ENCODE measurements around the gene PANK4.
A peak's percentile ranks its signal among the peaks of the same experiment; 100 is the strongest.
"Not testable (repeated sequence)": the region's sequence is repeated elsewhere in the genome, so short reads cannot be mapped to it uniquely, and the experiment has no call there.

PANK4 gene
- long read RNA-seq, donor 1, transcript PANK4-201 (19 exons, 2,677 nt), result major isoform, 6 of 11 reads
- long read RNA-seq, donor 1, partial matches to known transcripts, result 5 of 11 reads
- long read RNA-seq, donor 1, other reads (novel, unspliced or antisense), result 0 of 11 reads
- long read RNA-seq, donor 2, partial matches to known transcripts, result 0 of 2 reads
- long read RNA-seq, donor 2, other reads (novel, unspliced or antisense), result 0 of 2 reads
- long read RNA-seq, donor 3, partial matches to known transcripts, result 0 of 4 reads
- long read RNA-seq, donor 3, other reads (novel, unspliced or antisense), result 0 of 4 reads
- long read RNA-seq, donor 4, partial matches to known transcripts, result 0 of 4 reads
- long read RNA-seq, donor 4, other reads (novel, unspliced or antisense), result 0 of 4 reads
- long read RNA-seq, donor 5, transcript PANK4-201 (19 exons, 2,677 nt), result major isoform, 7 of 7 reads
- long read RNA-seq, donor 5, partial matches to known transcripts, result 0 of 7 reads
- long read RNA-seq, donor 5, other reads (novel, unspliced or antisense), result 0 of 7 reads
- long read RNA-seq, donor 6, partial matches to known transcripts, result 8 of 11 reads
- long read RNA-seq, donor 6, other reads (novel, unspliced or antisense), result 0 of 11 reads
- long read RNA-seq, donor 7, partial matches to known transcripts, result 14 of 18 reads
- long read RNA-seq, donor 7, other reads (novel, unspliced or antisense), result 0 of 18 reads
- long read RNA-seq, donor 8, partial matches to known transcripts, result 0 of 4 reads
- long read RNA-seq, donor 8, other reads (novel, unspliced or antisense), result 0 of 4 reads

GRCh38 chr1:2525920-2526823, at the start of gene PANK4:
Gene PANK4, minus strand, starts transcription at chr1:2526596. Its CDS starts 9 bp downstream, at chr1:2526587.
- peak; percentile 83 for DNase-seq

GRCh38 chr1:2574350-2574749, 48.0 kb upstream of the PANK4 start:
- no peak for DNase-seq

- DNase-seq, result no peak
Observed at GRCh38 chr1:2573250-2573920, 47.0 kb upstream of the PANK4 start.

- no peak for DNase-seq
Observed at GRCh38 chr1:2571348-2571747, 45.0 kb upstream of the PANK4 start.

- DNase-seq, result no peak
Observed at GRCh38 chr1:2570332-2570731, 43.9 kb upstream of the PANK4 start.

- not testable (repeated sequence) for DNase-seq
Observed at GRCh38 chr1:2569703-2570102, 43.3 kb upstream of the PANK4 start.

- no peak for DNase-seq
Observed at GRCh38 chr1:2569060-2569459, 42.7 kb upstream of the PANK4 start.

- DNase-seq, result not testable (repeated sequence)
Observed at GRCh38 chr1:2568187-2568816, 41.9 kb upstream of the PANK4 start.

GRCh38 chr1:2567083-2567679, 40.8 kb upstream of the PANK4 start:
- DNase-seq, result no peak

GRCh38 chr1:2566101-2567045, 40.0 kb upstream of the PANK4 start:
- no peak for DNase-seq

GRCh38 chr1:2564815-2565374, 38.5 kb upstream of the PANK4 start:
- DNase-seq, result no peak

GRCh38 chr1:2564006-2564814, 37.8 kb upstream of the PANK4 start:
- DNase-seq, result no peak

- no peak for DNase-seq
Observed at GRCh38 chr1:2563205-2563604, 36.8 kb upstream of the PANK4 start.

- no peak for DNase-seq
Observed at GRCh38 chr1:2561898-2562895, 35.8 kb upstream of the PANK4 start.

- no peak for DNase-seq
Observed at GRCh38 chr1:2561446-2561845, 35.0 kb upstream of the PANK4 start.

- no peak for DNase-seq
Observed at GRCh38 chr1:2560299-2561073, 34.1 kb upstream of the PANK4 start.

All from right kidney (tissue), 9 donors.